Measurements from ENCODE around the gene CHRNE. TPM values are rescaled to one million over a fixed set of nuclear protein-coding genes. Genes with fewer than 3 reads are reported as not detected.

Gene CHRNE
- total and polyA plus RNA-seq, 2 of the 8 experiments (the other 6 are each of a cell fraction or from before 2014, with no cell fraction given) = 0.15 to 0.33 TPM

GRCh38 chr17:4877089-4877488, 25.8 kb downstream of the CHRNE start:
- H4K5ac ChIP-seq (ENCODE audit: insufficient read length, low read depth, low read length) = no peak overlapping the region
- CTCF ChIA-PET (ENCODE audit: partially characterized antibody) = interaction anchor here (0.8 to 1.8 kb wide), 4 partner anchors 39 to 144 kb away, joined by 3 to 7 read pairs (median 4); no protein-coding TSS in a partner anchor
- H2BK5ac ChIP-seq (ENCODE audit: low read depth, low read length) = no peak overlapping the region
- H3K4me1 ChIP-seq (replicated peaks in 1 of 4; ENCODE audit: control insufficient read depth in 3 of 4, insufficient read depth in 4 of 4, low read length in 3 of 4) = peaks cover 0 to 9% (median 6%) of the 10 kb centered on the region in 4 experiments; a peak in 6 of 7 replicates
- no peak overlapping the region for H4K91ac ChIP-seq (replicated peaks; ENCODE audit: insufficient read length, low read length)
- POLR2A ChIA-PET (ENCODE audit: partially characterized antibody) = interaction anchor here (1.2 to 2.1 kb wide), 2 partner anchors 30 to 88 kb away, joined by 3 to 4 read pairs; partner anchors contain the start of gene GLTPD2
- H3K36me3 ChIP-seq (ENCODE audit: control insufficient read depth in 2 of 4, insufficient read depth in 4 of 4, low read length in 3 of 4) = no peaks in the 10 kb centered on the region; a peak in 1 of 8 replicates
- no peak for TF ChIP-seq CBX8 (IDR thresholded peaks at IDR 0.05; ENCODE audit: borderline replicate concordance, low read depth, low read length)
- TF ChIP-seq SP1 (IDR thresholded peaks at IDR 0.05; ENCODE audit: low read depth, low read length) = no peak
- no peak for TF ChIP-seq TAF1 (IDR thresholded peaks at IDR 0.05; ENCODE audit: low read depth, low read length)
- TF ChIP-seq SAP30 (IDR thresholded peaks at IDR 0.05; ENCODE audit: insufficient read depth, insufficient replicate concordance, low read length) = no peak
- no peak for TF ChIP-seq ASH2L (IDR thresholded peaks at IDR 0.05; ENCODE audit: low read length)
- no peak for TF ChIP-seq SP2 (IDR thresholded peaks at IDR 0.05; ENCODE audit: low read length)
- TF ChIP-seq SIX5 (IDR thresholded peaks at IDR 0.05; ENCODE audit: low read depth, low read length) = no peak
- TF ChIP-seq FOSL1 (IDR thresholded peaks at IDR 0.05; ENCODE audit: insufficient read depth, low read depth, low read length) = no peak
- TF ChIP-seq POU5F1 (IDR thresholded peaks at IDR 0.05; ENCODE audit: low read depth, low read length) = no peak
- TF ChIP-seq EZH2 (IDR thresholded peaks at IDR 0.05; ENCODE audit: low read depth, low read length, severe bottlenecking) = no peak
- no peak for TF ChIP-seq GABPA (IDR thresholded peaks at IDR 0.05; ENCODE audit: borderline replicate concordance, insufficient read depth, low read length)
- H4K8ac ChIP-seq (ENCODE audit: extremely low read depth, insufficient read depth, low read length) = no peak overlapping the region
- peaks cover 3% of the 10 kb centered on the region; the same call in 1 of the 2 replicates for H3K79me1 ChIP-seq (ENCODE audit: low read depth, low read length)
- no peak overlapping the region for H3K56ac ChIP-seq (replicated peaks; ENCODE audit: insufficient read length, low read depth, low read length)
- no peaks in the 10 kb centered on the region for H3K27me3 ChIP-seq (replicated peaks in 1 of 4; ENCODE audit: control insufficient read depth in 3 of 4, extremely low read depth in 1 of 4, insufficient read depth in 3 of 4, low read length in 3 of 4)
- no peak overlapping the region for H3K4me2 ChIP-seq (ENCODE audit: insufficient read depth in 1 of 2, low read depth in 2 of 2, low read length in 2 of 2)
- no peaks in the 10 kb centered on the region for H4K20me1 ChIP-seq (replicated peaks in 1 of 2; ENCODE audit: control insufficient read depth in 1 of 2, insufficient read depth in 2 of 2, low read length in 2 of 2)
- no peak overlapping the region for H2BK120ac ChIP-seq (replicated peaks; ENCODE audit: low read depth, low read length)
- no peak overlapping the region for H3K4ac ChIP-seq (replicated peaks; ENCODE audit: insufficient read length, low read depth, low read length)
- H2AK5ac ChIP-seq (ENCODE audit: low read depth, low read length) = no peak overlapping the region
- DNase-seq (ENCODE audit: low read depth in 1 of 2, low spot score in 2 of 2) (no peak), FAIRE-seq (no peak)
- peaks cover 0 to 2% of the 10 kb centered on the region in 2 experiments; a peak in 1 of 4 replicates for H3K79me2 ChIP-seq (ENCODE audit: control insufficient read depth in 1 of 2, insufficient read depth in 2 of 2, low read length in 2 of 2)
- no peak overlapping the region for H3K9ac ChIP-seq (replicated peaks in 1 of 4; ENCODE audit: extremely low read depth in 1 of 4, low read depth in 3 of 4, low read length in 3 of 4)
- 100% methylated on average over 5 of the region's 5 CpGs; no CpG with 5 or more reads in 1 of the 2 experiments for WGBS, 2 experiments (ENCODE audit: extremely low coverage in 1 of 2, insufficient coverage in 1 of 2, insufficient read length in 1 of 2, insufficient replicate concordance in 2 of 2, low coverage in 1 of 2, low lambda C conversion rate in 2 of 2, missing lambda C conversion rate in 1 of 2)
- no peak overlapping the region for H3K27ac ChIP-seq (ENCODE audit: low read depth, low read length)
- H3K18ac ChIP-seq (ENCODE audit: extremely low read depth, low read length) = no peak overlapping the region
- no peak overlapping the region for H2BK12ac ChIP-seq (ENCODE audit: low read depth, low read length)
- no peak overlapping the region for H2BK15ac ChIP-seq (ENCODE audit: low read length)
- H2BK20ac ChIP-seq (ENCODE audit: low read length) = no peak overlapping the region
- no peak overlapping the region for H2AFZ ChIP-seq (ENCODE audit: low read length)
- no peak overlapping the region for H3K14ac ChIP-seq (ENCODE audit: insufficient read length)
- no peak overlapping the region for H3K23ac ChIP-seq (ENCODE audit: insufficient read length)
- H3K23me2 ChIP-seq (ENCODE audit: low read depth, low read length) = no peaks in the 10 kb centered on the region
- H3K4me3 ChIP-seq (ENCODE audit: extremely low read depth in 1 of 4, insufficient read depth in 2 of 4, low read depth in 3 of 4, low read length in 4 of 4) = no peak overlapping the region
- no peaks in the 10 kb centered on the region for H3K9me3 ChIP-seq (ENCODE audit: insufficient read depth in 2 of 2, low read depth in 1 of 2, low read length in 1 of 2)

All from H1 (cell line).